Stimulated activated CD8-positive, alpha-beta memory T cell treated with anti-CD3 and anti-CD28 coated beads, Interleukin-12 subunit alpha, Interleukin-12 subunit beta, amount 100 ng/mL, for 1 hour (primary cell): ENCODE measurements around the gene MPEG1.

Experiments
- DNase-seq: peaks from one replicate; pipeline ENCODE4 v3.0.0-alpha.2; 2020; ENCODE audit warnings: low read depth

Gene MPEG1

GRCh38 chr11:59188954-59189353, 23.8 kb downstream of the MPEG1 start:
- DNase-seq, result no peak

GRCh38 chr11:59187587-59187986, 25.1 kb downstream of the MPEG1 start:
- no peak for DNase-seq

- no peak for DNase-seq
Observed at GRCh38 chr11:59187035-59187434, 25.7 kb downstream of the MPEG1 start.

GRCh38 chr11:59186130-59186594, 26.6 kb downstream of the MPEG1 start:
- no peak for DNase-seq

GRCh38 chr11:59185386-59185945, 27.3 kb downstream of the MPEG1 start:
- no peak for DNase-seq

GRCh38 chr11:59184691-59185339, 27.9 kb downstream of the MPEG1 start:
- no peak for DNase-seq

- no peak for DNase-seq
Observed at GRCh38 chr11:59183771-59184170, 29.0 kb downstream of the MPEG1 start.

GRCh38 chr11:59182457-59183151, 30.1 kb downstream of the MPEG1 start:
- DNase-seq, result no peak

- no peak for DNase-seq
Observed at GRCh38 chr11:59181746-59182456, 30.8 kb downstream of the MPEG1 start.

- DNase-seq, result no peak
Observed at GRCh38 chr11:59180907-59181306, 31.8 kb downstream of the MPEG1 start.

- DNase-seq, result no peak
Observed at GRCh38 chr11:59180168-59180776, 32.5 kb downstream of the MPEG1 start.

- DNase-seq, result no peak
Observed at GRCh38 chr11:59179121-59179520, 33.6 kb downstream of the MPEG1 start.

- DNase-seq, result no peak
Observed at GRCh38 chr11:59178402-59178801, 34.3 kb downstream of the MPEG1 start.

- no peak for DNase-seq
Observed at GRCh38 chr11:59176330-59176729, 36.4 kb downstream of the MPEG1 start.

- DNase-seq, result no peak
Observed at GRCh38 chr11:59175091-59175501, 37.6 kb downstream of the MPEG1 start.

GRCh38 chr11:59174664-59175033, 38.1 kb downstream of the MPEG1 start:
- DNase-seq, result no peak

- DNase-seq, result no peak
Observed at GRCh38 chr11:59173964-59174663, 38.6 kb downstream of the MPEG1 start.

- DNase-seq, result no peak
Observed at GRCh38 chr11:59173080-59173963, 39.4 kb downstream of the MPEG1 start.

GRCh38 chr11:59172345-59173079, 40.2 kb downstream of the MPEG1 start:
- DNase-seq, result no peak
